ENCODE results near the gene ZC3H11A.
A peak's percentile ranks its signal among the peaks of the same experiment; 100 is the strongest.
"Not testable (repeated sequence)": the region's sequence is repeated elsewhere in the genome, so short reads cannot be mapped to it uniquely, and the experiment has no call there.

ZC3H11A gene
- 3.2 to 4.1 reads per million in 2 donors for total RNA-seq

- peak; percentile 95 to 99 (median 97) for DNase-seq
These were observed at the start of gene ZC3H11A, which contains the start of gene ZBED6 for GRCh38 chr1:203795441-203796235. ZC3H11A (plus strand) TSS chr1:203795623; CDS start chr1:203817071, 21,448 bp downstream. ZBED6 (plus strand) TSS chr1:203795623; CDS start chr1:203797523, 1,900 bp downstream.

GRCh38 chr1:203746281-203746680 is 49.1 kb upstream of the ZC3H11A start:
- no peak for DNase-seq

DNA sequence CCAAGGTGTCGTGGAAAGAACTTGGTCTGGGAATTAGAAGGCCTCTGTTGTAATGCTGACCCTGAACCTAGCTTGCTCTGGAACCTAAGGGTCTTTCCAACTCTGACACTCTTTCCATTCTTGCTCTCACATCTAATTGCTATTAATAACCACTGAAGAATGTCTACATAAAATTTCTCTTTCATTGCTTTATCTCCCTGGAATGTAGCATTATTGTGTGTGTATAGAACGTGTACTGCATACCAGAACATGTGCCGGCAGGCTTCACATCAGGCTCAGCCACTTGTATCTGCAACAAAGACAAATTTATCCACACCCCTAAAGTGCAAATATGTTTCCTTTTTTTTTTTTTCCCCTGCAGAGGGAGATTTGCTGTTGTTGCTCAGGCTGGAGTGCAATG is 44.4 kb upstream of the ZC3H11A start:
- DNase-seq: no peak

DNA sequence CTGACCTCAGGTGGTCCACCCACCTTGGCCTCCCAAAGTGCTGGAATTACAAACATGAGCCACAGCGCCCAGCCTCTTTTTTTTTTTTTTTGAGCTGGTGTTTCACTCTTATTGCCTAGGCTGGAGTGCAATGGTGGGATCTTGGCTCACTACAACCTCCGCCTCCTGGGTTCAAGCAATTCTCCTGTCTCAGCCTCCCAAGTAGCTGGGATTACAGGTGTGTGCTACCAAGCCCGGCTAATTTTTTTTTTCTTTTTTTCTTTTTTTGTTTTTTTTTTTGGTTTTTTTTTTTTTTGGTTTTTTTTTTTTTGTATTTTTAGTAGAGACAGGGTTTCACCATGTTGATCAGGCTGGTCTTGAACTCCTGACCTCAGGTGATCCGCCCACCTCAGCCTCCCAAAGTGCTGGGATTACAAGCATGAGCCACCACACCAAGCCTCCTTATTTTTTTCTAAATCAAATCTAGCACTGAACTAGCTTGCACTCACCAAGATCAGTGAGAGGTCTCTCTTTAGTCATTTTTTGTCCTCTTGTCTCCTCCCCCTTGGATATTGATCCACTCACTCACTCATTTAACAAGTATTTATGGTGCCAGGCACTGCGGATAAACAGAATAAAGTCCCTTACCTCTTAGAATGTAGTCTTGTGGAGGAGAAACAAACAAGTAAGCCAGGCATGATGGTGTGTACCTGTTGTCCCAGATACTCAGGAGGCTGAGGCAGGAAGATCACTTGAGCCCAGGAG is 43.6 kb upstream of the ZC3H11A start:
- not testable (repeated sequence) for DNase-seq

DNA sequence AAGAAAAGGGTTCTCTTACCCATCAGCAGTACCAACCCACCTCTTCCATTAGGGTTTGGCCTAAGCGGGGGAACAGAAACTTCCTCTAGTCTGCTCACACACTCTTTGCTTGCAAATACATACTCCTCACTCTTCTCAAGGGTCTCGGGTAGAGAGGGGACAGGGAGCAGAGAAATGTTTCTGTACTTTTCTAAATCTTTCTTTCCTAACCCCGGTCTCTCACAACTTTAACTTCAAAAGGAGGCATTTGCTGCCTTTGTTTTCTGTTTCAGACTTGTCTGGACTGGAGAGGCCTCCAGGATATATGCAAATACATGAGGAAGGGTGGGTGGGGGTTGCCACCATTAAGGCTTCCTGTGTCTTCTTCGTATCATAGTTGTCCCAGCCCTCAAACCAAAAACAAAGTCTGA is 41.0 kb upstream of the ZC3H11A start:
- DNase-seq: peak in 1 of 5 experiments; percentile 47

GRCh38 chr1:203756036-203756435 is 39.4 kb upstream of the ZC3H11A start:
- no peak for DNase-seq

DNA sequence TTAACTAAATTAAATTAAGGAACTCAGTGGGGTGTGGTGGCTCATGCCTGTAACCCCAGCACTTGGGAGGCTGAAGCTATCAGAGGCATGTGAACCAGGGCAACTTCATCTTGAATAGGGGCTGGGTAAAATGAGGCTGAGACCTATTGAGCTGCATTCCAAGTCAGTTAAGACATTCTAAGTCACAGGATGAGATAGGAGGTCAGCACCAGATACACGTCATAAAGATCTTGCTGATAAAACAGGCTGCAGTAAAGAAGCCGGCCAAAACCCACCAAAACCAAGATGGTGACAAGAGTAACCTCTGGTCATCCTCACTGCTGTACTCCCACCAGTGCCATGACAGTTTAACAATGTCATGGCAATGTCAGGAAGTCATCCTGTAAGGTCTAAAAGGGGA is 36.7 kb upstream of the ZC3H11A start:
- DNase-seq: not testable (repeated sequence)

- DNase-seq: no peak
These were observed 34.9 kb upstream of the ZC3H11A start for GRCh38 chr1:203760506-203760905.

GRCh38 chr1:203761958-203762357 is 33.5 kb upstream of the ZC3H11A start:
- DNase-seq: not testable (repeated sequence)

GRCh38 chr1:203763505-203763904 is 31.9 kb upstream of the ZC3H11A start:
- peak in 1 of 5 experiments; percentile 34 for DNase-seq

DNA sequence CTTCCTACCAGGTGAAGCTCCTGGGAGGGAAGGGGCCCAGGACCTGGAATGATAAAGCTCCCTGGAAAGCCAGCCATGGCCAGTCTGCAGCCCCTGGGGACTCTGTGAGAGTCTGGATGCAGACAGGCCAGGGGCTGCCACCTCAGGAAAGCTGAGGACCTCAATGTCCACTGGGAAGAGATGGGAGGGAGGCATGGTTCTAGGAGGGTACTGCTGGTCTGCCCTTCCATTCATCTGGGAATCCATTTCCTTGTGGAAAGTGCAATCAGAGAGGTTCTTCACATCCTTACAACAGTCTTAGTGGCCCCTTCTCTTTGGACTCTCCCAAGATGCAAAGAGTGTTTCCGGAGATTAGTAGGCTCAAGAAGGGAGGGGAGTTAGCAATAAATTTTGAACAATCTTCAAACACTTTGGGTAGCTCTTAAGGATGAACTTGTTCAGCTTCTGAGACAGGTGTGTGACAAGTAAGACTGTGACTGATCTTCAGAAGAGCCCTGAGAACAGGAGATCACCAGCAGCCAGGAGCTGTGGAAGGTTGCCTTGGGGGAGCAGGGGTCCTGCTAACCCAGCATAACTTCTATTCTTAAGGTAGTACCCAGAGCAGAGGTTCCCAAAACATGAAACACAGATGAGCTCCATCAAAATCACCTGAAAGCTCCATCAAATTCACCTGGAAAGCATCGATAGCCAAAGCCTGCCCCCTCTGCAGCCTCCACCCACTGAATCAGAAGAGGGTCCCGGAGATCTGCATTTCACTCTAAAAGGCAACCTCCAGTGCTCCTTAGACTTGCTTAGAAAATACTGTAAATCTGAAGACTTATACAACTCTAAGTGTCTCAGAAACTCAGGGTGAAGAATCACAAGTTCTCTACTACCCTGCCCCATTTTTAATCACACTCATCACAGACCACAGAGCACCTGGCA is 31.1 kb upstream of the ZC3H11A start:
- DNase-seq: peak in 1 of 5 experiments; percentile 36

DNA sequence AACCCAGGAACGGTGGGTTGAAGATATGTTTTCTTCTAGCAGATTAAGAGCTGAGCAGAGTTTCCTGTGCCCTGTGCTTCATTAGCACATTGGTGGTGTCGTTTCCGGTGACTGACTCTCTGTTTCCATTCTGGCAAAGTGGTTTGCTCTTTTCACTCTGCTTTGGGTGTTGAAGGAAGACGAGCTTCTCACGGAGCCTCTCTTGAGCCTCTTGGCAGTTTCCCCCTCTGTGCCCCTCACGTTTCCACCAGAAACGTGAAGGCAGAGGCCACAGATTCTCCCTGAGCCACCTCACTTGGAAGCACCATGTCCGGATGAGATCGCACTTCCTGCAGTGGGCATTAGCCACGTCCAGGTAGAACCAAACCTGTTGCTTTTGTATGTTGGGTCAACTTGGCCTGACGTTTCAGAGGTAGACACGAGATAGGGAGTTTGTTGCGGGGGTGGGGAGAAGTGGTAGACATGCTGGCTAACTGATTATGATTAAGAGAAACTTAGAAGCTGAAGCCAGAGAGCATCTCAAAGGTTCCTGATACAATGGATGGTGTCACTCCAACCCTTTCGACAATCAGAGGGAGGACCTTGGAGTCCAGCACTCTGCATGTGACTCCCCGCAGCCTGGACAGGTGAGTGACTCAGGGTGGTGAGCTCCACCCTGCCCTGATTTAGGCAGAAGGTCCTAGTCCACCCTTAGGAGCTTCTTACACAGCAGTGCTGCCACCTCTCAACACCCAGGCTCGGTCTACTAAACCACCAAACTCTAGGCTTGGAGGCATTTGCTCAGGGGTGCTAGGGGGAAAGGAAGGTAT is 30.2 kb upstream of the ZC3H11A start, which contains the start of gene LAX1:
TSS of gene LAX1 (plus strand) at position 155 of the 809 bp plus-strand sequence. CDS start at position 538, 383 bp downstream.
- DNase-seq: peak in 4 of 5 experiments; percentile 52 to 97 (median 72)

DNA sequence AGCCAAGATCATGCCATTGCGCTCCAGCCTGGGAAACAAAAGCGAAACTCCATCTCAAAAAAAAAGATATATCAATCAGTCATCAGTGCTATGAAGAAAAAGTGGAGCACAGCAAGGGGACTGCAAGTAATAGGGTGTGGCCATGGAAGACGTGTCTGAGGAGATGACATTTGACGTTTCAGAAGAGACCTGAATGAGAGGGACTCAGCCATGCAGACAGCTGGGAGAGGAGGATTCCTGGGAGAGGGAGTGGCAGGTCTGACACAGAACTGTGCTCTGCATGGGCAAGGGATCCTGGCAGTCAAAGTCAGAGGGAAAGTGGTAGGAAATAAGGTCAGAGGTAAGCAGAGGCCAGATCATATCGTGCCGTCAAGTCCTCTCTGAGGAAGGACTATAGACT is 27.2 kb upstream of the ZC3H11A start:
- peak in 1 of 5 experiments; percentile 60 for DNase-seq

- DNase-seq: no peak
These were observed 25.7 kb upstream of the ZC3H11A start for GRCh38 chr1:203769505-203770343.

- no peak for DNase-seq
These were observed 23.5 kb upstream of the ZC3H11A start for GRCh38 chr1:203771901-203772301.

- DNase-seq: no peak
These were observed 22.6 kb upstream of the ZC3H11A start for GRCh38 chr1:203772836-203773235.

DNA sequence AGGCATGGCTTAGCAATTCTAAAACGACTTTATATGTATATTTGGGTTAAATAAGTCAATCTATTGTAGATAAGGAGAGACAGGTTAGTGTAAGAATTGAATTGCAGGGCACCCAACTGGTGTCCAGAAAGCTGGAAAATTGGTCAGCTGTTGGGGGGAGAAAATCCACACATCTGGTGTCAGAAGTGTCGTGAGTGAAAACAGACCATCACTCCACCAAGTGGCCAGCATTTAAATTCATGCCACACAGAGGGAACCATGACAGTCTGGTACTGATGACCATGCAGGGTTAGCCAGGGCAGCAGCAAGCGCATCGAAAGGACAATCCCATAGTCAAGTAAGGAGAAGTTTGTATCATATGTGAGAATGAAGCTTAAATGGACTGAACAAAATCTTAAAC is 18.8 kb upstream of the ZC3H11A start:
- no peak for DNase-seq

DNA sequence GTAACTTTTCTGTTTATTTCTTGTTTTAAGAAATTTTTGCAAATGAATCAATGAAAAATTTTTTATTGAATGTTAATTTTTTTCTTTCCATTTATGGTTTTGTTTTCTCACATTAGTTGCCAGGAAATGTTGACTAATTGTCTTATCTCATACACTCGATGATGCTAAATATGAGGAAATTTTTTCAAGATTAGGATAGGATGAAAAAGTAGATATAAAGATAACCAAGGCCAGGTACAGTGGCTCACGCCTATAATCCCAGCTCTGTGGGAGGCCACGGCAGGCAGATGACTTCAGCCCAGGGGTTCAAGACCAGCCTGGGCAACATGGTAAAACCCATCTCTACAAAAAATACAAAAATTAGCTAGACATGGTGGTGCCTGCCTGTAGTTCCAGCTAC is 17.8 kb upstream of the ZC3H11A start:
- DNase-seq: no peak

DNA sequence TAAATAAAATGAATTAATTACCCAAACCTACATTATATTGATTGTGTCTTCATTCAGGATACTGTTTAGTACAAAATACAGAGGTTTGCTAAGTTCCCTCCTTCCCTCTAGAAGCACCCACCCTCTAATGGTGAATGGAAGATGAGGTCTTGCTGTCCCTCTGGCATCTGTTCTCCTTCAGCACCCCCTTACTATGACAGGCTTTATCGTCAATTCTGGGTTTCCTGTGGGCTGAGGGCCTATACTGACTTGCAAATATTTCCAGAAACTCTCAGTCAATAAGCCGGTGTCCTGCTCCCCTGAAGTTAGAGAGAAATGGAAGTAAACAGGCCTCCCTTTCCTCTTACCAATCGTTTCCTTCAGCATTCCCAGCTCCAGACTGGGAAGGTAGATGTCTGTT is 17.3 kb upstream of the ZC3H11A start:
- no peak for DNase-seq

DNA sequence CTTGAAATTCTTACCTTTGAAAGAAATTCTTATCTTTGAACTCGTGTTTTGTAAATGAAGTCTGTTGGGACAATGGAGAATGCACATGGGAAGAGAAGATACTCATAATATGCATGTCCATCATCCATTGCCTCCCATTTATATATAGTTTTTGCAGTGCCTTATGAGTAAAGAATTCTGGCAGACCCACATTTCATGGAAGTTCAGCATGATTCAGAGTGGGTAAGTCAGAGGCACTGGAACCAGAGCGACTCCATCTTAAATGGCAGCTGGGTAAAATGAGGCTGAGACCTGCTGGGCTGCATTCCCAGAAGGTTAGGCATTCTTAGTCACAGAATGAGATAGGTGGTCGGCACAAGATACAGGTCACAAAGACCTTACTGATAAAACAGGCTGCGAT is 16.6 kb upstream of the ZC3H11A start:
- DNase-seq: no peak

DNA sequence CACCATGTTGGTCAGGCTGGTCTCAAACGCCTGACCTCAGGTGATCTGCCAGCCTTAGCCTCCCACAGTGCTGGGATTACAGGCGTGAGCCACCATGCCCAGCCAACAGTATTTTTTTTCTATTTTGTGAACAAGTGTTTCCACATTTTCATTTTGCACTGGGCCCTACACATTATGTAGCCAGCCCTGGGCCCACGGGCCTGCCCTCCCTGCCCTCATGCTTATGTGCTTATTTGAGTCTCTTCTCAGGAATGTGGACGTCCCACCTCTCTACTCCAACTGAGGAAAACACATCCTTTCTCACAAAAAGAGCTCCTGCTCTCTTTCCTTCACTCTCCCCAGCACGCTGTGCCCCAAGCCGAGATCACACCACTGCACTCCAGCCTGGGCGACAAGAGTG is 13.5 kb upstream of the ZC3H11A start:
- DNase-seq: no peak
